Dermis microvascular lymphatic vessel endothelial cell (primary cell): ENCODE measurements around the gene OCRL. TPM values are rescaled to one million over a fixed set of nuclear protein-coding genes. Genes with fewer than 3 reads are reported as not detected.

ENCODE experiments used
- DNase-seq, 2 donors: peaks; one replicate each; pipeline versions ENCODE4 v3.0.0 to v3.0.0-alpha.2; 2010; ENCODE audit warnings: low read depth in 2 of 2
- total RNA-seq: library from RNA; depleted of rRNA; stranded (reverse); fragments of >200 nt; gene quantifications from 2 replicates; pipeline ENCODE4 v1.2.1, GENCODE V29; 2014

Gene OCRL
- total RNA-seq, 1 donor from 2014 or later = 10.1 TPM

DNA sequence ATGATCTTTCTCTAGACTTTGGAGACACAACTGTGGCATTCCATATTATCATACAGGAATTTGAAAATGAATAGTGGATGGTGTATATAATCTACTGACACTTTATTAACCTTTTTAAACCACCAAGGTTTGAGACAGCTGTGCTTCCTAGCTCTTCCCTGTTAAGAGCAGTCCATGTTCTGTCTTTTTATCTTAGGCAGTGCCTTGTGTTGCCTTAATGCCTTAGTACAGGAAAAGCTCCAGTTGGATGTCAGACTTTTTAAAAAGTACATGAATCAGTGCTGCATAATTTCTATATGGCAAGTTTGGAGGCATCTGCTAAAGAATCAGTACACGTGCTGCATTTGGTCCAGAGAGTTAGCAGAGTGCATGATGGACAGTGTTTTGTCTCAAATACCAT, 45.1 kb downstream of the OCRL start:
- no peak for DNase-seq

GRCh38 chrX:129585691-129586090, 45.6 kb downstream of the OCRL start:
- DNase-seq = no peak

- DNase-seq = no peak
Measured at GRCh38 chrX:129586446-129586845, 46.4 kb downstream of the OCRL start.

DNA sequence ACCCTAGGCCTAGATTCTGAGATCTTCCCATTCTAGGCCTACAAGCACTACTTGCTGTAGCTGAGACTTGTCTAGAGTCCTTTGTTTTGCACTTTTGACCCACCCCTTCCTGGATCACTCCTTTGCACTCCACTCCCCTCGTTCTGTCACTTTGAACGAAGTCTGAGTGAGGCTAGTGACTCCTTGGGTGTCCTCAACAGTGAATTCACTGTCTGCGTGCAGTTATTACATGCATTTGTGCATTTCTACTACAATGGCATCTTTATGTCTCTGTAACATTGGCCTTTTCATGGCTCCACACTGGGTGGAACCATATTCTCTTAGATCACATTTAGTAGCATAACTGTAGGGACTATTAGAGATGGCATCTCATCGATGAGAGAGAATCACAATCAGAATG, 50.5 kb downstream of the OCRL start:
- DNase-seq = no peak

DNA sequence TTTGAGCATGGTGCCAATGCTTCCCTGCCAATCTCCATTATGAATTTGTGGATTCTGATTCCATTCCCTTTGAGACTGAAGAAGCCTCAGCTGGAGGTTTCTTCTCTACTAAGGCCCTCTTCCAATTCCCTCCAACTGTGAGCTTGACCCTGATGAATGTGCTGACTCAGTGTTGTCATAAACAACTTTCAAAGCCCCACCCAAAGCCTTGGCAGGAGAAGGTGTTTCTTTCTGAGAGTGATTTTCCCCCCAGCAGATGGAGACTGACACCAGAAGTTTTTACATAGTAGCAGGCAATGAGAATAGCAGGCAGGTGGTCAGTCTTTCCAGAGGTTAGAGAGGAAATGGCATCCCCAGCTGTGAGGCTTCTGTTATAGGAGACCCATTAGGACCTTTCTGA, 53.1 kb downstream of the OCRL start:
- DNase-seq = no peak

GRCh38 chrX:129594781-129595180, 54.7 kb downstream of the OCRL start:
- no peak for DNase-seq

GRCh38 chrX:129596077-129596476, 56.0 kb downstream of the OCRL start:
- no peak for DNase-seq

GRCh38 chrX:129597905-129598304, 57.8 kb downstream of the OCRL start:
- DNase-seq = no peak

- no peak for DNase-seq
Measured at GRCh38 chrX:129599499-129599898, 59.4 kb downstream of the OCRL start.

GRCh38 chrX:129599996-129600395, 59.9 kb downstream of the OCRL start:
- no peak for DNase-seq

DNA sequence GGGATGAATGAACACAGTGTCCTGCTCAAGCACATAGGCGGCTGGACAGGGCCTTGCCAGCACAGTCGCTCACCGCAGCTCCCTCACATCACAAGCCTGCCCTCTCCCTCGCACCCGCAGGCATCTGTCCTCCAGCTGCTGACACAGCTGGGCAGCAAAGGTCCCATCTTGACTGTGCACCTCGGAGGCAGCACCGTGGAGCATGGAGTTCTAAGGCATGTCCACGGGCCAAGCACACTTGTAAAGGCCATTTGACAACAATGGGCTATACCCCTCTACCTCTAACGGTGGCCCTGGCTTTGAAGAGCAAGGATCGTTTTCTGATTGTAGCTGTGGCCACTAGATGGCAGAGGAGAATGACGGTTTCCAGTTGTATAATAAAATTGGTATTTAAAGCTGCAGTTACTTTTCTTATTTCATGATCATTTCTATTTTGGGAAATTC, 60.9 kb downstream of the OCRL start:
- peak in 1 of 2 donors; percentile 12 for DNase-seq

GRCh38 chrX:129606918-129607317, 66.9 kb downstream of the OCRL start:
- DNase-seq = peak; percentile 12 to 54

DNA sequence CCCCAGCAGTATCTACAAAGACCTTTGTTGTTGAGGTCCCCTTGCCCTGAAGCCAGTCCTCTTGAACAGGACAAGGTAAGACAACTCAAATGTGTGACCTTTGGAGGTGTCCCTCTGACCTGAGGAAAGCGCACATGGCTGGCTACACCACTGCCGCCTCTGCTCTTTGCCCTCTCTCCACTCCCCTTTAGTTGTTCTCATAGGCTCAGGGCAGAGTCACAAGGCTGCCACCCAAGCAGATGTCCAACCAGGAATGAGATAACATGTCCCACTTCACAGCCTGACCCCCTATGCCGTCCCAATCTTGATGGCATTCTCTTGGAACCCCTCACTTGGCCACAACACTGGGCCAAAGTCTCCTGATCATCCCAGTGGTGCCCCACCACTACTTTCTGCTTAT, 68.4 kb downstream of the OCRL start:
- no peak for DNase-seq

DNA sequence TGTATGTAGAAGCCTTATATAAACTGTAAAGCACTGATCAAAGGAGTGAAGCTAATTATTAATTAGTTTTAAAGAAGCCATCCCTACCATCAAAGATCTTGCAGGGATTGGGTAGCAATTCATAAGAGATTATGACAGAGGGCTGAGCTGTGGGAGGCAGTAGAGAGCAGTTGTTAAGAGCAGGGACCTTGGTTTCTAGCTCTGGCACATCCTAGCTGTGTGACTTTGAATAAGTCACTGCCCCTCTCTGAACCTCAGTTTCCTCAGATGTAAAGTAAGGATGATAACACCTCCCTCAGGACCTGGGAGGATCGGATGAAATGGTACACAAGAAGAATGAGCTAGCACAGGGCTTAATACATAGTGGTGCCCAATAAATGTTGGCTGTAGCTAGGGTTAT, 69.3 kb downstream of the OCRL start:
- peak in 1 of 2 donors; percentile 7 for DNase-seq

- DNase-seq = no peak
Measured at GRCh38 chrX:129612396-129612795, 72.3 kb downstream of the OCRL start.

DNA sequence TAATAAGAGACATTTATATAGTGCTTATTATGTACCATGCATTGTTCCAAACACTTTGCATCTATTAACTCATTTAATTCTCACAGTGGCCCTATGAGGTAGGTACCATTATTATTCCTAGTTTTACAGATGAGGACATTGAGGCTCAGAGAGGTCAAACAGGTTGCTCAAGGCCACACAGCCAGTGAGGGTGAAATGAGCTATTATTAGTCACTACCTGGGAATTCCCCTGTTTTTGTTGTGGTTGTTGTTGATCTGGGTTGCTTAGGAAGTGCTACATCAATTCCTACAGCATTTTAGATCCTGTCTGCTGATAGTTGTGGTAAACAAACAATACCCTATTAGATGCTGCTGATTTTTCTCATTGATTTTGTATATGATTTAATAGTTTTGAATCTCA, 73.5 kb downstream of the OCRL start:
- DNase-seq = peak in 1 of 2 donors; percentile 33

- DNase-seq = peak in 1 of 2 donors; percentile 2
Measured at GRCh38 chrX:129614481-129615255, 74.6 kb downstream of the OCRL start.

DNA sequence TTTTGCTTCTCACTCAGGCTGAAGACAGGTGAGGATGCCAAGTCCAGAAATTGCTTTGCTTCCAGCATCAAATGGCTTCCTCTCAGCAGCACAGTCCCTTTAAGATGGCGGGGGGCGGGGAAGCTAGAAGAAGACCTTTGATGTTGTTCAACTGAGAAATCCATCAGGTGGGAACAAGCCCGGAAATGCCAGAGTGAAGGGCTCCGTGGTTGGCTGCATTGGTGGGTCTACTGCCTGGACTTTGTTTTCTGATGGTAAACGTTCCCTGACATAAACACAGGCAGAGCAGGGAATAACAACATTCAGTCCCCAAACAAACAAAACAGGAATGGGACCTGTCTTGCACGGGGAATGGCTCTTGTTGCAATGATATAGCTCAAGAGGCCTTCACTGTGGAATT, 77.4 kb downstream of the OCRL start:
- no peak for DNase-seq

- DNase-seq = no peak
Measured at GRCh38 chrX:129618997-129619396, 78.9 kb downstream of the OCRL start.

DNA sequence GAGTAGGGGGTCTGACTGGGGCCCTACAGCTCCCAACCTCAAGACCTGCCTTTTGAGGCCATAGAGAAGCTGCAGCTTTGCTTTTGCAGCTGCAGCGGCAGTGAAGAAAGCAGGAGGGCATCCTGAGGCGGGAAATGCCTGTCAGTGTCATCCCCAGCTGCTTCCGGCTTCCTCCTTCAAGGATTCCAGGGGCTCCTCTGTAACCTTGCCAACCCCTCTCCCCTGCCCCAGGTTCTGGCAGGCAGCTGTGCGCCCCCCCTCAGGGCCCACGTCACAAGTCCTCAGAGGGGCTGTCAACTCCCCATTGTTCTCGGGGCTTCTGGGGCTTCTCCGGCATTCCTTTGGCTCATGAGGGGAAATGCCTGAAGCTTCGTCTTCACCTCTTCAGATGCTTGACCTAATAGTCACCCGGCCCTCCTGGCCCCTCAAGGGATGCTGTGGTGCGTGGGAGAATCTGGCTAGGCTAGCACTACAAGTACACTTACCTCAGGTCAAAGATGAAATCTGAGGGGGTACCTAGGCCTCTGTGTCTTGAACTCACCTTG, 82.8 kb downstream of the OCRL start:
- DNase-seq = peak in 1 of 2 donors; percentile 78

GRCh38 chrX:129626026-129626425, 86.0 kb downstream of the OCRL start:
- no peak for DNase-seq

DNA sequence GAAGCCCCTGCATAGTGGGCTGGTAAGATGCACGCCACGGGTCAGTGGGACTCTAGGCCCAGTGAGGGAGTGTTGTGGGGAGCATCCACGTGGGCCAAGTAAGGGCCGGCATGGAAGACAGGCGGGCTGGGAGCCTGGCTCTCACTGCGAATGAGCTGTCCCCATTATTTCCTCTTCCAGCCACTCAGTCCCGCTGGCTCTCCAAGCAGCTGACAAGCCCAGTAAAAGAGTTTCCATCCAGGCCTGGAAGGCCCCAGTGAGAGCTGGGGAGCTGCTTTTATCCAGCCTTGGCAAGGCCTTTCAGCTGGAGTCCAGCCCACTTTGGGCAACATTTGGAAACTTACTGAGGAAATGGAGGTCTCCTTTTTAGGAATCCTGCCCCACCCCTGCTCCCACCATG, 89.8 kb downstream of the OCRL start:
- DNase-seq = no peak

DNA sequence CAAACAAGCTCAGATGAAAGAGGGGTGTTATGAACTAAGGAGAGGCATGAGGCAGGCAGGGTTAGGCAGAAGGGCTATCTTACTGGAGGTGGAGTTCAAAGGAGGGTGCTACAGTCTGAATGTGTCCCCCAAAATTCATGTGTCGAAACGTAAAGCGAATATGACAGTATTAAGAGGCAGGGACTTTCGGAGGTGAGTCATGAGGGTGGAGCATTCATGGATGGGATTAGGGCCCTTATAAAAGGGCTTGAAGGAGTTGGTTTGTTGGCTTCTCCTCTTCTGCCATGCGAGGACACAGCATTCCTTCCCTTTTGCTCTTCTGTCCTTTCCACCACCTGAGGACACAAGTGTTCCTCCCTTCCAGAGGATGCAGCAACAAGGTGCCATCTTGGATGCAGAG, 91.8 kb downstream of the OCRL start:
- DNase-seq = no peak
